UCSD-AML1 (cell line): ENCODE measurements around the gene FAM124A.
"Not testable (repeated sequence)": the region's sequence is repeated elsewhere in the genome, so short reads cannot be mapped to it uniquely, and the experiment has no call there.

Experiments
- DNase-seq: peaks from one replicate; lab custom pipeline; 2025; ENCODE audit not compliant: unreplicated experiment; lab: John Stamatoyannopoulos, UW

Gene FAM124A

GRCh38 chr13:51266642-51267041 lies 44.4 kb downstream of the FAM124A start:
- DNase-seq = no peak

GRCh38 chr13:51267622-51268021 lies 45.4 kb downstream of the FAM124A start:
- no peak for DNase-seq

GRCh38 chr13:51269039-51269438 lies 46.8 kb downstream of the FAM124A start:
- no peak for DNase-seq

GRCh38 chr13:51270623-51271415 lies 48.6 kb downstream of the FAM124A start:
- no peak for DNase-seq

- DNase-seq = no peak
Measured at GRCh38 chr13:51271528-51272085, 49.4 kb downstream of the FAM124A start.

GRCh38 chr13:51275101-51275500 lies 52.9 kb downstream of the FAM124A start:
- DNase-seq = no peak

- no peak for DNase-seq
Measured at GRCh38 chr13:51276636-51277035, 54.4 kb downstream of the FAM124A start.

- DNase-seq = no peak
Measured at GRCh38 chr13:51277928-51278327, 55.7 kb downstream of the FAM124A start.

GRCh38 chr13:51278426-51279130 lies 56.4 kb downstream of the FAM124A start:
- DNase-seq = no peak

- DNase-seq = no peak
Measured at GRCh38 chr13:51280379-51280940, 58.3 kb downstream of the FAM124A start.

- DNase-seq = no peak
Measured at GRCh38 chr13:51282322-51282721, 60.1 kb downstream of the FAM124A start.

GRCh38 chr13:51282923-51283322 lies 60.7 kb downstream of the FAM124A start:
- DNase-seq = not testable (repeated sequence)

GRCh38 chr13:51283371-51283770 lies 61.2 kb downstream of the FAM124A start:
- no peak for DNase-seq

GRCh38 chr13:51284339-51284738 lies 62.1 kb downstream of the FAM124A start:
- no peak for DNase-seq

GRCh38 chr13:51286135-51287002 lies 64.2 kb downstream of the FAM124A start:
- DNase-seq = peak; percentile 76

- no peak for DNase-seq
Measured at GRCh38 chr13:51287758-51288157, 65.6 kb downstream of the FAM124A start.

- not testable (repeated sequence) for DNase-seq
Measured at GRCh38 chr13:51288254-51288653, 66.1 kb downstream of the FAM124A start.

- no peak for DNase-seq
Measured at GRCh38 chr13:51291341-51291740, 69.1 kb downstream of the FAM124A start.

- DNase-seq = no peak
Measured at GRCh38 chr13:51292000-51292565, 69.9 kb downstream of the FAM124A start.

- no peak for DNase-seq
Measured at GRCh38 chr13:51297556-51297955, 75.4 kb downstream of the FAM124A start.
